ENCODE data around the gene SLC6A6.

GRCh38 chr3:14475621-14476020 is 73.2 kb downstream of the SLC6A6 start:
- TF ChIP-seq GATA2 (IDR thresholded peaks at IDR 0.05; ENCODE audit: low read depth, low read length), result no peak
- no peak for TF ChIP-seq GATA3 (IDR thresholded peaks at IDR 0.05; ENCODE audit: low read depth, low read length)

All from SH-SY5Y (cell line).